Endodermal cell (in vitro differentiated cells): ENCODE measurements around the gene PDE7B. TPM values are rescaled to one million over a fixed set of nuclear protein-coding genes. Genes with fewer than 3 reads are reported as not detected.

Experiments
- DNase-seq: peaks from one replicate; pipeline ENCODE4 v3.0.0-alpha.2; 2017
- H3K27ac ChIP-seq: 2 replicates; pipeline ENCODE4 v1.5.1; 2013; ENCODE audit warnings: mild to moderate bottlenecking, low read depth, low read length, moderate library complexity
- H3K27me3 ChIP-seq: 2 replicates; pipeline ENCODE4 v1.6.1; 2013; ENCODE audit warnings: mild to moderate bottlenecking, low read length, moderate library complexity; ENCODE audit not compliant: insufficient read depth, control insufficient read depth, poor library complexity, severe bottlenecking
- H3K36me3 ChIP-seq: 2 replicates; pipeline ENCODE4 v1.7.0; 2013; ENCODE audit warnings: mild to moderate bottlenecking, low read length, moderate library complexity; ENCODE audit not compliant: control insufficient read depth, insufficient read depth
- H3K4me1 ChIP-seq: one replicate; pipeline ENCODE4 v1.7.0; 2013; ENCODE audit warnings: low read length; ENCODE audit not compliant: control insufficient read depth, insufficient read depth
- H3K4me3 ChIP-seq: 2 replicates; pipeline ENCODE4 v1.5.1; 2013; ENCODE audit warnings: mild to moderate bottlenecking, low read length, moderate library complexity
- H3K9ac ChIP-seq: 2 replicates; pipeline ENCODE4 v1.6.1; 2013; ENCODE audit warnings: mild to moderate bottlenecking, low read length, moderate library complexity; ENCODE audit not compliant: poor library complexity, severe bottlenecking; ENCODE audit errors: extremely low read depth
- H3K9me3 ChIP-seq: 2 replicates; pipeline ENCODE4 v1.6.1; 2013; ENCODE audit warnings: mild to moderate bottlenecking, low read length, moderate library complexity; ENCODE audit not compliant: control insufficient read depth
- H3K27ac Mint-ChIP-seq: 2 replicates; pipeline ENCODE4 v1.8.0; 2020; ENCODE audit warnings: mixed read lengths
- H3K27me3 Mint-ChIP-seq: 2 replicates; pipeline ENCODE4 v1.8.0; 2021; ENCODE audit warnings: mild to moderate bottlenecking, mixed read lengths; ENCODE audit not compliant: insufficient read depth
- H3K36me3 Mint-ChIP-seq: 2 replicates; pipeline ENCODE4 v1.8.0; 2020; ENCODE audit warnings: low read depth, mixed read lengths
- H3K4me1 Mint-ChIP-seq: 2 replicates; pipeline ENCODE4 v1.8.0; 2020; ENCODE audit warnings: mixed read lengths
- H3K4me3 Mint-ChIP-seq: 2 replicates; pipeline ENCODE4 v1.8.0; 2020; ENCODE audit warnings: mild to moderate bottlenecking, moderate library complexity, mixed read lengths
- H3K9me3 Mint-ChIP-seq: 2 replicates; pipeline ENCODE4 v1.8.0; 2020; ENCODE audit warnings: mild to moderate bottlenecking, mixed read lengths
- CTCF ChIP-seq: fragments of 200-600 bp; sonication (generic); conservative IDR thresholded peaks from 2 replicates; pipeline ENCODE4 v1.5.0; 2021; ENCODE audit warnings: antibody characterized with exemption, mild to moderate bottlenecking
- WGBS, 2 experiments: methylation state at CpG; one replicate each; pipeline versions ENCODE4 v1.1.5 to v1.1.7; 2013; ENCODE audit warnings: missing lambda C conversion rate in 2 of 2, mixed read lengths in 1 of 2; ENCODE audit not compliant: insufficient coverage in 1 of 2, insufficient read length in 1 of 2; 5-methylcytosine and 5-hydroxymethylcytosine counted together
- total RNA-seq, 2 donors: library from RNA; stranded (reverse); fragmentation: NEBNext Ultra II Directional in 1 of 2; extraction: Animal tissue kit (Norgen Biotek cat#: 25700) in 1 of 2; gene quantifications; 2 replicates in 1 of 2; 3 replicates in 1 of 2; pipeline ENCODE4 v1.2.1, GENCODE V29; 2021

Gene PDE7B
- total RNA-seq, 2 donors from 2014 or later, result 0.26 TPM; not detected in 1

DNA sequence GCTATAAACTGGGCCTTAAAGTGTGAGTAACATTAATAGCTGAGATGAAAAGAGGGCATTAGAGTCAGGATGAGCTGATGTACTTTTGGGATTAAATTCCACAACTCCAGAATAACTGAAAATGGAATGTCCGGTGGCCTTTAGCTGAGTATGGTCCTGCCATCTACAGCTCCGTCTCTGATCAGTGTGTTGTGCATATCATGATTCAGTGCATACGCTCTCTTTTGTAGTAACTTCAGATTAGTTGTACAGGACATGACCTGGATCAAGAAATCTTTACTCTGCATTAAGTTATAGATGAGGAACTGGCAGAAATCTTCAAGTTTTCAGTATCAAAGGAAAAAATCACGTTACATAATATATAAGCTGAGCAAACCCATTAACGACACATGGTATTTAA is 306.2 kb downstream of the PDE7B start:
- no peak for DNase-seq
- Histone ChIP-seq H3K4me3 (no peak overlapping the region), H3K4me1 (no peaks in the 10 kb centered on the region), H3K36me3 (no peaks in the 10 kb centered on the region), H3K9me3 (no peaks in the 10 kb centered on the region), H3K9ac (no peak overlapping the region), H3K27ac (no peak overlapping the region), H3K27me3 (no peaks in the 10 kb centered on the region)
- Mint-ChIP-seq H3K27me3 (no peaks in the 10 kb centered on the region), H3K4me3 (no peak overlapping the region), H3K36me3 (no peaks in the 10 kb centered on the region), H3K4me1 (peaks cover 11% of the 10 kb centered on the region), H3K27ac (no peak overlapping the region), H3K9me3 (no peaks in the 10 kb centered on the region)
- 88 to 95% methylated on average over 3 to 5 of the region's 5 CpGs for WGBS, 2 experiments
- TF ChIP-seq CTCF, result no peak

- no peak for DNase-seq
- Mint-ChIP-seq H3K27me3 (no peaks in the 10 kb centered on the region), H3K36me3 (no peaks in the 10 kb centered on the region), H3K9me3 (no peaks in the 10 kb centered on the region), H3K4me3 (no peak overlapping the region), H3K4me1 (peaks cover 11% of the 10 kb centered on the region), H3K27ac (no peak overlapping the region)
- WGBS, 2 experiments, result 93 to 100% methylated on average over 1 to 4 of the region's 4 CpGs
- H3K27me3 ChIP-seq, result no peaks in the 10 kb centered on the region
- H3K4me1 ChIP-seq, result no peaks in the 10 kb centered on the region
- H3K27ac ChIP-seq, result no peak overlapping the region
- no peaks in the 10 kb centered on the region for H3K9me3 ChIP-seq
- no peak overlapping the region for H3K4me3 ChIP-seq
- H3K36me3 ChIP-seq, result no peaks in the 10 kb centered on the region
- no peak for TF ChIP-seq CTCF
- no peak overlapping the region for H3K9ac ChIP-seq
Measured at GRCh38 chr6:136158387-136158821, 306.9 kb downstream of the PDE7B start.

DNA sequence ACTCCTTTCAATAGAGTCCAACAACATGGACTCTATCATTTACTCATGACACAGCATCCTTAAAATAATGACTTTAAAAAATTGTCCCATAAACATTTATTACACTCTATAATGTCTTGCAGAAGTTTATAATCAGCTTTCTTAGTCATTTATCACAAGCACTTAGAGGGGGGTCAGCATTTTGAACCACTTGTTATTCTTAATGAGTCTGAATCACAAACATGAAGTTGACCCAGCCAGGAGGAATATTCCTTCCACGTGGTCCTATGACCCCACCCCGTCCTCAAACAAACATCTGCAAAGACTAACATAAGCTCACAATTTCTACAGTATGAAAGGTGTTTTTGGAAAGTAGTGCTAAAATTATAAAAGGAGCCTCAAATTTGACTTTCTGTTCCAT is 307.5 kb downstream of the PDE7B start:
- no peaks in the 10 kb centered on the region for H3K36me3 ChIP-seq
- H3K9me3 ChIP-seq, result no peaks in the 10 kb centered on the region
- Mint-ChIP-seq H3K4me1 (peaks cover 11% of the 10 kb centered on the region), H3K27me3 (no peaks in the 10 kb centered on the region), H3K36me3 (no peaks in the 10 kb centered on the region), H3K27ac (no peak overlapping the region), H3K4me3 (no peak overlapping the region), H3K9me3 (no peaks in the 10 kb centered on the region)
- H3K4me1 ChIP-seq, result no peaks in the 10 kb centered on the region
- no peak for DNase-seq
- no peak overlapping the region for H3K9ac ChIP-seq
- no peak for TF ChIP-seq CTCF
- WGBS, 2 experiments, result no CpG with 5 or more reads among the region's 2 CpGs
- no peak overlapping the region for H3K4me3 ChIP-seq
- H3K27ac ChIP-seq, result no peak overlapping the region
- H3K27me3 ChIP-seq, result no peaks in the 10 kb centered on the region
